GM21526 (cell line): ENCODE measurements around the gene PEX19.
A peak's percentile ranks its signal among the peaks of the same experiment; 100 is the strongest.

Experiments
- ATAC-seq: cut with Tn5 transposase; IDR thresholded peaks from one replicate; pipeline ENCODE4 v1.9.1; 2021; ENCODE audit warnings: moderate library complexity; ENCODE audit not compliant: unreplicated experiment, low FRiP score

The PEX19 gene

DNA sequence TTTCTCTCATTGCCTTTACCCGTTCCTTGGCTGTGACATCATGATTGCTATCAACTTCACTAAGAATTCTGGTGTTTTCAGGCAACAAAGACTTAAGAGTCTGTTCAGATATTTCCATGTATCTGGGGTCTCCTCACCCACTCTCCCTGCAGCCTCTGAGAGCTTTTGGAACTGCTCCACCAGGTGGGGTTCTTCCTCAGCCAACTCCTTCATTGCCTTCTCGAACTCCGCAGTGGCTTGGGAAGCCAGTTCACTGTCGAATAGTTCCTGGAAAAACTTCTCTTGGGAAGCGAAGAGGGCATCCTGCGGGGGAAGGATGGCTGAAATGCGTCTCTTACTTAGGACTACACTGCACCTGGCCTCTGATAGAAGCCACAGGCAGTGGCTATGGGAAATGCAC lies 2.1 kb downstream of the PEX19 start:
- no peak for ATAC-seq

DNA sequence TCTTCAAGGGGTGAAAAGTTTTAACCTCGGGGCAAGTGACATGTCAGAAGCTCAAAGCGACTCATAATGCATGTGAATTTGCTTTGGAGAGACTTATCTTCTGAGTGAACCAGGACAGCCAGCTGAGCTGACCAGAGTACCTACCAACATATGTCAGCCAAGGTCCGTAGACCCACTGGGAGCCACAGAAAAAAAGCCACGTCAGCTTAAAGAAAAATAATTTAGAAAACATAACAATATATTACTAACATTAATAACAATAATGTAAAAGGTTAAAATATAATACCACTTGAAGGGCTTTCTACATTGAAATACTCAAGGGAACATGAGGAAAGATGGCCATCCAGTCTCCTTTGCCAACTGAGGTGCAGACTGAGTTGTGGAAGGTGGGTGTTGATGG lies 6.9 kb downstream of the PEX19 start:
- ATAC-seq, result no peak

DNA sequence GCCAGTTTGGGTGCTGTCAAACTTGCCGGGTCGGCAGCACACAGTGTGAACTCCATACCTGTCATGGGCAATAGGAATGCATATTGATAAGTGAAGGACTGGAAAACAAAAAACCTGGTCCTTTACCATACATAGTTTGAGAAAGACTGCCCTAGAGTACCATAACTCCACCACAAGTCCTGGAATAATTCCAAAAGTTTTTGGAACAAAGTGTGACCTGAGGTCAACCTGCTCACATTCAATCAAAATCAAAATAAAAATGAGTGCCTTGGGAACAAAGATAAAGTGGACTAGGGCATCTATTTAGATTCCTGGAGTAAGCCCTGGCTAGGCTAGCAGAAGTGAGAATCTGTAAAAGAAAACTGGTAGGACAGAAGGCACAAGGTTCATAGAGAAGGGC lies 7.6 kb downstream of the PEX19 start:
- no peak for ATAC-seq

DNA sequence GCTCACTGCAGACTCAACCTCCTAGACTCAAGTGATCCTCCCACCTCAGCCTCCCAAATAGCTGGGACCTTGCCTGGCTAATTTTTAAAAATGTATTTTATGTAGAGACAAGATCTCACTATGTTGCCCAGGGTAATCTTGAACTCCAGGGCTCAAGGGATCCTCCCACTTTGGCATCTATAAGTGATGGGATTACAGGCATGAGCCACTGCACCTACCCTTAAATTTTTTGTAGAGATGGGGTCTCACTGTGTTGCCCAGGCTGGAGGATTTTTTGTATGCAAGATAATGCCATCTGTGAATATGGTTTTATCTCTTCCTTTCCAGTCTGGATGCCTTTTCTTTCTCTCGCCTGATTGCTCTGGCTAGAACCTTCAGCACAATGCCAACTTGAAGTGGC lies 13.9 kb downstream of the PEX19 start:
- ATAC-seq, result no peak

DNA sequence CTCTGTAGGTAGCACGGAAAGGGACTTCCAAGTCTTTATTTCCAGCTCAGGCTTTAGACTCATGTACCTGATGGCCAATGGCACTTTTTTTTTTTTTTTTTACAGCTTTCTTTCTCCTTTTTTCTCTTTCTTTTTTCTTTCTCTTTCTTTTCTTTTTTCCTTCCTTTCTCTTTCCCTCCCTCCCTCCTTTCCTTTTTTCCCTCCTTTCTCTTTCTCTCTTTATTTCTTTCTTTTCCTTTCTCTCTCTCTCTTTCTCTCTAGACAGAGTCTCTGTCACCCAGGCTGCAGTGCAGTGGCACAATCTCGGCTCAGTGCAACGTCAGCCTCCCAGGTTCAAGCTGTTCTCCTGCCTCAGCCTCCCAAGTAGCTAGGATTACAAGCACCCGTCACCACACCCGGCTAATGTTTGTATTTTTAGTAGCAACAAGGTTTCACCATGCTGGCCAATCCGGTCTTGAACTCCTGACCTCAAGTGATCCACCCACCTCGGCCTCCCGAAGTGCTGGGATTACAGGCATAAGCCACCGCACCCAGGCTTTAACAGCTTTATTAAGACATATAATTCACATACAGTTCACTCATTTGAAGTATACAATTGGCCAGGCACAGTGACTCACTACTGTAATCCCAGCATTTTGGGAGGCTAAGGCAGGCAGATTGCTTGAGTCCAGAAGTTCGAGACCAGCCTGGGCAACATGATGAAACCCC lies 17.5 kb downstream of the PEX19 start:
- ATAC-seq, result no peak

DNA sequence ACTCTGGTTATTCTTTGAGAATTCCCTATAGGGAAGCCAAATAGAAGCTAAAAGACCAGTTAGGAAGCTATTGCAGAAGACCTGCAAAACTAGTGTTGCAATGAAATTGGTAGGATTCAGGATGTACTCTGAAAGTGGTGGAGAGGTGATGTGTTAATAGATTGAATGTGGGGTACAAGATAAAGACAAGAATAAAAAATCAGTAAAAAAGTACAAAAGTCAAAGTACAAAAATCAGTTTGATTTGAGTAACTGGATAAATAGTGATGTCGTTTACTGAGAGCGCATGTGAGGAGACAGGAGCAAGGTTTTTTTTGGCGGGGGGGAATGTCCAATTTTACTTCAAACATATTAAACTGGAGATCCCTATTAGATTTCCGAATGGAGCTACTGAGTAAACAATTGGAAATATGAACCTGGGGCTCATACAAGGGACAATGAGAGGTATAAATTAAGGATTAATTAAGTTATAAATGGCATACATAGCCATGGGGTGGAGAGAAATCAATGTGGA lies 20.1 kb downstream of the PEX19 start:
- no peak for ATAC-seq

DNA sequence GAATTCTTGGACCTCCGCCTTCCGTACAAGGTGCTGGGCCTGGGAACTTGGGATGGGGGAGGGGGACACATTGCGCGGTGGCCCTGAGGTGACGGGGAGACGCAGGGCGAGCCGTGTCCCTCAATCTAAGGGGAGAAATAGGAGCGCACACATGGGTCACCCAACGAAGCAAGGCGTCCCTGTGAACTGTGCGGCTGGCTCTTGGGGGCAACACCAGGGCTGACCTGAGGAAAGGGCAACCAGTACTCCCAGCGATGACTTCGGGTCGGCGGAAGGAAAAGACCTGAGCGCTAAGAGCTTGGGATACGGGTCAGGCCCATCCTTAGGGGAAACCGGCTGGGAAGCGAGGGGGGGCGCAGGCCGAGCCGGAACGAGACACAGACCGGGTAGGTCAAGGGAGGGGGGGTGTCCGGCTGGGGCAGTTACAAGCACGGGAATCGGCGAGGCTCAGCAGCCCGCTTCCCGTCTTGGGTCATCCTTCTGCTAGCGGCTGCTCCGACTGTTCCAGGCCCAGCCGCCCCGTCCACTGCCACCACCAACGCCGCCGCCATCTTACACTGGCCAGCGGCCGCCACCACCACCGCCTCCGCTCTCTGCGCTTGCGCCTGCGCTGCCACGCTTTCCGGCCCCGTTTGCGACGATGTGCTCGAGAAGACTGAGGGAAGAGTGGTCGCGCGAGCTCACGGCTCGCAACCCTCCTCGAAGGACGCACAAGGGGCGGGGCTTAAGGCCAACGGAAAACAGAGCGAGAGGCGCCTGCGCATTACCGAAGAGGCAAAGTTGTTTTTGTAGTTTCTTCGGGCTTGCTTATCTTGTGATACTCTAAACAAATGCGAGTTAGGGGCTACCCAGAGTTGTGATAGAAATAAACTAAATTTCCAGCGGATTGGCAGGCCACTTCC lies 22.8 kb downstream of the PEX19 start, which contains the start of gene DCAF8:
Gene DCAF8 (minus strand): TSS at position 657 of the 902 bp plus-strand sequence. CDS start 18,541 bp downstream, outside the sequence.
- peak; percentile 68 for ATAC-seq

DNA sequence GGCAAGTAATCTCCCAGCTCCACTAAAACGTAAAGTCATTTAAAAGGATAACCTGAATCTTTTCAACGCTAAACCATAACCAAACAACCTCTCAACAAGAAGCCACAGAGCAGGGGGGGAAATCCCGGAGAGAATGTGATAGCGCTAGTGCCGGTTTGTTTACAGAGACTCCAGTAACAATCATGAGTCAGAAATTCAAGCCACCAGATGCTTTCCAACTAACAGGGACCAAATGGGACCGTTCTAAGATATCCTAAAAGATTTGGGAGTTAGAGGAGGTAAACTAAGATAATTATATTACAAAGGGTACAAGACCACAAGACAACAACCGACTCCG lies 23.4 kb downstream of the PEX19 start:
- peak; percentile 27 for ATAC-seq

DNA sequence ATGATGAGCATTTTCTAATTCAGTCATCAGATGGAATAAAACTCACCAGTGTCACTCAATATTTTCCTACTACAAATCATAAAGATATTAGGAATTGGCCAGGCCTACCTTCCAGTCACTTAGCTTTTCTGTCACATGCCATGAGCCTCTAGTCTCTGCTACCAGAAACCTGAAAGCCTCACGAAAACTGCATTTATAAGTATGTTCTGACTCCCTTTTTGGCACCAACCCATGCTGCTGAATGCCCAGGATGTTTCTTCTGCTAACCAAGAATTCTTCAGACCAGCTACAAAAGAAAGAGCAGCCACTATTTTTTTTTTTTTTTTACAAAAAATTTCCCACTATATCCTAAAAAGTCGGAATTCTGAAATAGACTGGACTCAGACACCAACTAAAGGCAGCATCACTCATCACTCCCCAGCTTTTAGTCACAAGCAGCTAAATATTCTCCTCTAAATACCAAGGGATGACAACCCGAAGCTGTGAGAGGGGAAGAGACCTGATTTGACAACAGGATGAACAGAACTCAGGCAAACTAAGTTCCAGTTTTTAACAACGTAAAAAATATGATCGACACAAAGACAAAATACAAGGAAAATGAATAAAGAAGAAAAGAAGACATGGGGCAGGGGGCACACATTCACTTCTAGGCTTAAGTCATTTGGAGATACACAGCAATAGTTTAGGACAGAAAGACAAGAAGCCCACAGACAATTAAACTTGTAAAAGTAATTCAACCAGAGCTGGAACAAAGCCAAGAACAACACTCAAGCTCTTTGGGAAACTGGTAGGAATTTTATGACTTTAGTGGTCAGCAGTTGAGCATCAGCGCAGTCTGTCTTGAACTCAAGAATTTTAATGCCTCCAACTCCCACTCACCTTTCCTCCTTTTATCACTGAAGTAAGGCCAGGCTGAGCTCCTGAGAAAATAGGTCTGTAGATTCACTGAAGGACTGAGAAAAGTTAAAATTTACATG lies 24.2 kb downstream of the PEX19 start:
- no peak for ATAC-seq

DNA sequence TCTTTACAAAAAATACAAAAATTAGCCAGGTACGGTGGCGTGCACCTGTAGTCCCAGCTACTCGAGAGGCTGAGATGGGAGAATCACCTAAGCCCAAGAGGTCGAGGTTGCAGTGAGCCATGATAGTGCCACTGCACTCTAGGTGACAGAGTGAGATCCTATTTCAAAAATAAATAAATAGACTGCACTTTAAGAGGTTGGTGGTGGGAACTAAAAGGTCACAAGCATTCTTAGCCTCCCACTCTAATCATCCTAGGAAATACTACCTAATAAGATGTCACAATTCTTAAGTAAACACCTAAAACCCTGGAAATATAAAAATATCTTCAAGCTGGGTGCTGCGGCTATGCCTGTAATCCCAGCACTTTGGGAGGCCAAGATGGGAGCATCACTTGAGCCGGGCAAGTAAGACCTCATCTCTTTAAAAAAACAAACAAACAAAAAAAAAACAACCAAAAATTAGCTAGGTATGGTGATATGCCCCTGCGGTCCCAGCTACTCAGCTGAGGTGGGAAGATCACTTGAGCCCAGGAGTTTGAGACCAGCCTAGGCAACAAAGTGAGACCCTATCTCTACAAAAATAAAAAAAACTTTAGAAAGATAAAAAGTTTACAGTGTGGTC lies 26.6 kb downstream of the PEX19 start:
- ATAC-seq, result no peak

DNA sequence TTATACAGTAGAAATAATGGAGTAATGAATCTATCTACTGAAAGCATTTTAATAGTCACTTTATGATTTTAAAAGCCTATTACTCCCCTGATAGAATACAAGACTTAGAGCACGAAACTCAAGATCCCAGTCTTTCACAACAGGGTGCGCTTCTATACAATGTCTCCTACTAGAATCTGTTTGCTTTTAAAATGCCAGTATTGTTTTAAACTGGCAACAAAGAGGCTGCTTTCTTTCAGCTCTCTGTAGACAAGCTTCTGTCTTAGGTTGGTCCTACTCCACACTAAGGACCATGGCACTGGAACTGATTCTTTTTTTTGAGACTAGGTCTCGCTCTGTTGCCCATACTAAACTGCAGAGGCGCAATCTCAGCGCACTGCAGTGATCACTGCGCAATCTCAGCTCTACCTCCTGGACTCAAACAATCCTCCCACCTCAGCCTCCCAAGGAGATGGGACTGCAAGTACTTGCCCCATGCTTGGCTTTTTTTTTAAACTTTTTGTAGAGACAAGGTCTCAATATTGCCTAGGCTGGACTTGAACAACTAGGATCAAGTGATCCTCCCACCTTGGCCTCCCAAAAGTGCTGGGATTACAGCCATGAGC lies 27.4 kb downstream of the PEX19 start:
- no peak for ATAC-seq

DNA sequence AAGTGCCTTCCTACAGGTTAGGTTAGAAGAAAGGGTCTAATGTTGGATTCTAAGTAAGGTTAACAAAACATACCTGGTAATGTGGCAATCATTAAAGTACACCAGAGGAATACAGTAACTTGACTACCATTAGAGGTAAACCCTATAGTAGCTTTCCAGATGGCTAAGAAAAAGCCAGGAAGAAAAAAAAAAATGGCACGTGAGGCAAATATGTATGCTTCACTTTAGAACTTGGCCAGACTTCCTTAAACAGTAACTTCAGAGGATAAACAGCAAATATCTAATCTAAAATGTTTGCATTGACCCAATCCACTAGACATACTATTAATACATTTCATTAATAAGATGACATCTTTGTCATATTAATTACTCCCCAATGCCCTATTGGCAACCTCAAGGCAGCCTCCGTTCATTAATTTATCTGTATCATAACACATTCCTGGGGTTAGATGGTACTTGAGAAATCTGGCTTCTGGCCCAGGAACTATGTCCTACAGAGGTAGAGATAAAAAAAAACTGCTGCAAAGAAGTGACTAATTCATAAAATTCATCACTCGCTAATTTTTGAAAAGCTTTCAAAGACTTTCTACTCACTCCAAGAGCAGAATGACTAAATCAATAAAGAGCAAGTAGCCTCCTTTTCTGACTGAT lies 28.4 kb downstream of the PEX19 start:
- no peak for ATAC-seq

DNA sequence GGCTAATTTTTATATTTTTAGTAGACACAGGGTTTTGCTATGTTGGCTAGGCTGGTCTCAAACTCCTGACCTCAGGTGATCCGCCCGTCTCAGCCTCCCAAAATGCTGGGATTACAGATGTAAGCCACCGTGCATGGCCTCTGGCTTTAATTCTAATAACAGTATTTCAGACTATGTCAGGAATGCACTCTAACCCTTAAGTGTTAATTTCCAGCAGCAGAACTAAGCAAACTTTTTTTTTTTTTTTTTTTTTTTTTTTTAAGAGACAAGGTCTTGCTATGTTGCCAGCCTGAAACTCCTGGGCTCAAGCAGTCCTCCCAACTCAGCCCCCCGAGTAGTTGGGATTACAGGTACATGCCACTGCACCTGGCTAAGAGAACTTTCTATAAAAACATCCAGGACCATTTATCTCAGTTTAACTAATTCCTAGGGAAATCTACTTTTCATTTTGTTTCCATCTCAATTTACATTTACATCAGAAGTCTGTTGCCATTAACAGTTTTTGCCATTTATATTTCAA lies 29.1 kb downstream of the PEX19 start:
- no peak for ATAC-seq

DNA sequence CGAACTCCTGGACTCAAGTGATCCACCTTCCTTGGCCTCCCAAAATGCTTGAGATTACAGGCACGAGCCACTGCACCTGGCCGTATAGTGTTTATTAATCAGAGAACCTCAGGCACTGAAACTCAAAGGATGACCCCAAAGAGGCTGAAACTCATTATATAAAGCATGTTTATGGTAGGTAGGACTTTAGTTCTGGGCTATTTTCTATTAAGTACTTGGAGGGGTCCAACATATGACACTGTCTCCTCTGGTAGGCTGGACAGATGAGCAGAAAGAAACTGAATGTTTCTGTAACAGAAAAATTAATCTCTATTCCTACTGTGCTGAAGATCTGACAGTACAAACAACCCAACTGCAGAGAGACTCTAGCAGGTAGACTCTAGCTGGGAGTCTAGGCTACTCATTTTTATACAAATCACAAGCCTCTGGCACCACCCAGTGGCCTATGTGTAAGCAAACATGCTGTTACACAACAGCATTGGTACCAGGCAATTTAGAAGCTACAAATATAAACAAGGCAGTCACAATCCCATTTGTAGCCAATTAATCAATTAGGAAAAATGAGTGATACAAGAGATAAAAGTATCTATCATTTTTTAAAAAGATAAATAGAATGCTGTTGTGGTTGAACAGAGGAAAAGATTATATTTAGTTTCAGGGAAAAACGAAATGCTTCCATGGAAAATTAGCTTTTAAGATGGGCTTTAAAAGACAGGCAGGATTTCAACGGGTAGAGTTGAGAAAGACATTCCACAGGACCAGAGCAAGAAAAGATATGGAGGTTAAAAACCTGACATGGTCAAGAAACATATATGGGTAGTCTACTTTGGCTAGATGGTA lies 33.0 kb downstream of the PEX19 start:
- ATAC-seq, result peak; percentile 63

DNA sequence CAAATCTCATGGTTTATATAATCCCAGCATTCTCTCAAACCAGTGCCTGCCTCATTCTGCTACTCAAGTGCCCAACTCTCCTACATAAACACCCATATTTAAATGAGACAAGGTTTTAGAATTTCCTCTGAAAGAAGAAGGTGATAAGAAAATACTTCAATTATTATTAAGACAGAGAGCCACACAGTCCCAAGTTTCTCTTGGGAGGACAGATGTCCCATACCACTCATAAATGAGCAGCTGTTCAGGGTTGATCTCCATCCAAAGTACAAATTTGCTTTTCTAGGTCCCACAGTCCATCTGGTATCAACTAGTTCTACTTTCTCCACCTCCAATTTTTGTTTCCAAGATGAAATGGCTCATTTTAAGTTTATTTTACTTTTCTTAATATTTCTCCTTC lies 33.9 kb downstream of the PEX19 start:
- ATAC-seq, result no peak

DNA sequence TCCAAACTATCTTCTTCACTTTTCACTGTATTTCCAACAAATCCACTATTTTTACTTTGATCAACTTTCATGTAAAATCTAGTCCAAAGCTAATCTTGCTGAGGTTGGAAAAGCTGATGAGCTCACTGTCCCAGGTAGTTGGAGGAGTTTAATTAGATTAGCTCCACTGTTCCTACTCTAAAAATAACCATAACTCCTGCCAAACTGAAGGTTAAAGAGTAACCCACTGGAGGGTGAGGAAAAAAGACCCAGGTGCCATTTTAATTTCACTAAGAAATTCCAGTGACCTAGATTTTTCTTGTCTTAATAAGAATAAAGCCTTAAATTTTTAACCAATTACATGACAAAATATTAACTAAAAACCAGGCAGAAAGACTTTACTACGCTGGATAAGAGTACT lies 37.9 kb downstream of the PEX19 start:
- no peak for ATAC-seq

DNA sequence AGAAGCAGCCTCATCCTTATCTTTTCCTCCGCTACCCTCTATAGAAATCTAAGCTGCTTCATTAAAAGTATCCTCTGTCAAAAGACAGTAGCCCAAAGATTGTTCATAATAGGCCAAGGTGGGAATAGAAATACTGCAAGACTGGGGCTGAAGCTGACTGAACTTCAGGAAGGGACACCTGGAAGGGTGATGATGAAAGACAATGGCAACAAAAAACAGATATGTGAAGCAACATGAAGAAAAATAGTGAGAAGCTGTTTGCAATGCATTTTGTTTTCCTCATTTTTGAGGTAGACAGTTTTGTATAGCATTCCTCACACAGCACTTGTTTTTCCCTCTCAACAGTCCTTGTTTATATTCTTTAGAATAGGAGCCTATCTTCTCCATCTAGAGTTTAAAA lies 39.5 kb downstream of the PEX19 start:
- ATAC-seq, result no peak

DNA sequence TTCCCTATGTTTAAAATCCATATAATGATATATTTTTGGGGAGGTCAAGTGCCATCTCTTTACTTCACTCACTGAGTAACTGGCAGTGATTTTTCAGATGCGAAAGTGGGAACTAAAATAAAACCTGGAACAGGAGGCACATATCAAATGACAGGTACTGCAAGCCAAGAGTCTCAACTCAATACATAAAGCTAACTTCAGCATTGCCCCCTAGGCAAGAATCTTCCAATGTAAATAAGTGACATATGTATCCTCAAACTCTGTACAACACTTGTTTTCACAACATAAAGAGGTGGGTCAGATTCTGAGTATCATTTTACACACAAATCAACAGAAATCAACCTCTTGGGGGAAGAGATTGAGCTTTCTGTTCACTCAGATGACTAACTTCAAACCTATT lies 40.7 kb downstream of the PEX19 start:
- ATAC-seq, result no peak
